DND-41 (cell line): ENCODE results near the gene CARD9.
A peak's percentile ranks its signal among the peaks of the same experiment; 100 is the strongest.

Experiments used
- EZH2 ChIP-seq: IDR thresholded peaks from 3 replicates; pipeline ENCODE4 v1.6.1; 2012; ENCODE audit warnings: borderline replicate concordance, low read depth, mild to moderate bottlenecking, moderate library complexity, low read length, inconsistent platforms; ENCODE audit not compliant: severe bottlenecking
- TF ChIP-seq, protein P1 (sequence below): IDR thresholded peaks from 2 replicates; pipeline ENCODE4 v1.5.1; 2012; ENCODE audit warnings: borderline replicate concordance, low read length, moderate library complexity, mild to moderate bottlenecking; ENCODE audit not compliant: poor library complexity, severe bottlenecking; ENCODE audit errors: extremely low read depth

DNA sequence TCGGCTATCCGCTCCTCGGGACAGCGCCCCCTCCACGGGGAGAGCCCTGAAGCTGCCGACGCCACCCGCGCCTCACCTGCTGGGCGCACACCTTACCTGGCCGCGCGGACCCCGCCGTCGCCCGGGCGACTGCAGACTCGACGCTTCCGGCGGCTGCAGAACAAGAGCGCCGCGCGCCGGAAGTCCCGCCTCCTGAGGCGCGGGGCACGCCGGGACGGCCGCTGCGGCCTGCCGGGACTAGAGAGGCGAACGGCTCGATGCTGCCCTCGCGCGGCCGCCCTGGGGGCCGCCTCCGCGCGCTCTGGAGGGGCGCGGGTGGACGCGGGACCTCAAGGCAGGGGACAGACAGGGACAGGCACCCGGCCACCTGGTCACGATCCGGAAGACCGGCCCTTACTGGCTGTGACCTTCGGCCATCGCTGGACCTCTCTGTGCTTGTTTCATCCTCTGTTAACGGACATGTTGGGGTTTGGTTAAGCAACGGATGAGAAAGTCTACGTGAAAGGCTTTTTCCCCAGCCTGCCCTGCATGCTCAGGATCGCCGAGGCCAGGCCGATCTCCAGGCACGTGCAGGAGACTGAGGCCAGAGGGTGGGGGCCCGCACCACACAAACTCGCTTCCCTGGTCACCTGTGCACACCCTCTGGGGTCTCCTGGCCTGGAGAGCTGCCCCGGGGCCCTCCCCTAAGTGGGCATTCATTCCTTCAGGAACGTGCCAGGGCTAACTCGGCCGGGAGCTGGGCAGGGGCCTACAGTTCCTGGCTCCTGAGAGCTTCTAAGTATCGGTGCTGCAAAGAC is 26.8 kb upstream of the CARD9 start, which contains the start of gene SNAPC4:
- TF ChIP-seq, protein P1, sequence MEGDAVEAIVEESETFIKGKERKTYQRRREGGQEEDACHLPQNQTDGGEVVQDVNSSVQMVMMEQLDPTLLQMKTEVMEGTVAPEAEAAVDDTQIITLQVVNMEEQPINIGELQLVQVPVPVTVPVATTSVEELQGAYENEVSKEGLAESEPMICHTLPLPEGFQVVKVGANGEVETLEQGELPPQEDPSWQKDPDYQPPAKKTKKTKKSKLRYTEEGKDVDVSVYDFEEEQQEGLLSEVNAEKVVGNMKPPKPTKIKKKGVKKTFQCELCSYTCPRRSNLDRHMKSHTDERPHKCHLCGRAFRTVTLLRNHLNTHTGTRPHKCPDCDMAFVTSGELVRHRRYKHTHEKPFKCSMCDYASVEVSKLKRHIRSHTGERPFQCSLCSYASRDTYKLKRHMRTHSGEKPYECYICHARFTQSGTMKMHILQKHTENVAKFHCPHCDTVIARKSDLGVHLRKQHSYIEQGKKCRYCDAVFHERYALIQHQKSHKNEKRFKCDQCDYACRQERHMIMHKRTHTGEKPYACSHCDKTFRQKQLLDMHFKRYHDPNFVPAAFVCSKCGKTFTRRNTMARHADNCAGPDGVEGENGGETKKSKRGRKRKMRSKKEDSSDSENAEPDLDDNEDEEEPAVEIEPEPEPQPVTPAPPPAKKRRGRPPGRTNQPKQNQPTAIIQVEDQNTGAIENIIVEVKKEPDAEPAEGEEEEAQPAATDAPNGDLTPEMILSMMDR, result peak; percentile 87
- no peak for TF ChIP-seq EZH2
